Measurements from ENCODE around the gene PPIF. TPM values are rescaled to one million over a fixed set of nuclear protein-coding genes. Genes with fewer than 3 reads are reported as not detected.

PPIF gene
- total RNA-seq, 1 donor from 2014 or later: 58.7 TPM

- no peak for DNase-seq (ENCODE audit: low read depth)
These were observed 39.6 kb downstream of the PPIF start for GRCh38 chr10:79386637-79387465.

GRCh38 chr10:79387466-79387973 lies 40.3 kb downstream of the PPIF start:
- no peak for DNase-seq (ENCODE audit: low read depth)

GRCh38 chr10:79387974-79388850 lies 40.9 kb downstream of the PPIF start:
- no peak for DNase-seq (ENCODE audit: low read depth)

- no peak for DNase-seq (ENCODE audit: low read depth)
These were observed 42.8 kb downstream of the PPIF start for GRCh38 chr10:79390057-79390456.

GRCh38 chr10:79390551-79391229 lies 43.4 kb downstream of the PPIF start:
- no peak for DNase-seq (ENCODE audit: low read depth)

GRCh38 chr10:79391231-79392019 lies 44.2 kb downstream of the PPIF start:
- no peak for DNase-seq (ENCODE audit: low read depth)

- DNase-seq (ENCODE audit: low read depth): no peak
These were observed 44.7 kb downstream of the PPIF start for GRCh38 chr10:79392020-79392398.

GRCh38 chr10:79392506-79393176 lies 45.4 kb downstream of the PPIF start:
- no peak for DNase-seq (ENCODE audit: low read depth)

GRCh38 chr10:79393221-79393923 lies 46.1 kb downstream of the PPIF start:
- DNase-seq (ENCODE audit: low read depth): no peak

- no peak for DNase-seq (ENCODE audit: low read depth)
These were observed 46.8 kb downstream of the PPIF start for GRCh38 chr10:79393924-79394610.

GRCh38 chr10:79394664-79395063 lies 47.4 kb downstream of the PPIF start:
- no peak for DNase-seq (ENCODE audit: low read depth)

GRCh38 chr10:79396520-79396919 lies 49.3 kb downstream of the PPIF start:
- no peak for DNase-seq (ENCODE audit: low read depth)

- no peak for DNase-seq (ENCODE audit: low read depth)
These were observed 49.8 kb downstream of the PPIF start for GRCh38 chr10:79397051-79397450.

GRCh38 chr10:79397575-79398303 lies 50.5 kb downstream of the PPIF start:
- no peak for DNase-seq (ENCODE audit: low read depth)

GRCh38 chr10:79398642-79399041 lies 51.4 kb downstream of the PPIF start:
- no peak for DNase-seq (ENCODE audit: low read depth)

- peak; percentile 93 for DNase-seq (ENCODE audit: low read depth)
These were observed 52.1 kb downstream of the PPIF start for GRCh38 chr10:79399223-79399831.

- no peak for DNase-seq (ENCODE audit: low read depth)
These were observed 53.1 kb downstream of the PPIF start for GRCh38 chr10:79400146-79401004.
